ENCODE results near the gene PEX3.

- TF ChIP-seq EZH2 (IDR thresholded peaks at IDR 0.05; ENCODE audit: borderline replicate concordance, low read length): no peak
- TF ChIP-seq, protein P1, sequence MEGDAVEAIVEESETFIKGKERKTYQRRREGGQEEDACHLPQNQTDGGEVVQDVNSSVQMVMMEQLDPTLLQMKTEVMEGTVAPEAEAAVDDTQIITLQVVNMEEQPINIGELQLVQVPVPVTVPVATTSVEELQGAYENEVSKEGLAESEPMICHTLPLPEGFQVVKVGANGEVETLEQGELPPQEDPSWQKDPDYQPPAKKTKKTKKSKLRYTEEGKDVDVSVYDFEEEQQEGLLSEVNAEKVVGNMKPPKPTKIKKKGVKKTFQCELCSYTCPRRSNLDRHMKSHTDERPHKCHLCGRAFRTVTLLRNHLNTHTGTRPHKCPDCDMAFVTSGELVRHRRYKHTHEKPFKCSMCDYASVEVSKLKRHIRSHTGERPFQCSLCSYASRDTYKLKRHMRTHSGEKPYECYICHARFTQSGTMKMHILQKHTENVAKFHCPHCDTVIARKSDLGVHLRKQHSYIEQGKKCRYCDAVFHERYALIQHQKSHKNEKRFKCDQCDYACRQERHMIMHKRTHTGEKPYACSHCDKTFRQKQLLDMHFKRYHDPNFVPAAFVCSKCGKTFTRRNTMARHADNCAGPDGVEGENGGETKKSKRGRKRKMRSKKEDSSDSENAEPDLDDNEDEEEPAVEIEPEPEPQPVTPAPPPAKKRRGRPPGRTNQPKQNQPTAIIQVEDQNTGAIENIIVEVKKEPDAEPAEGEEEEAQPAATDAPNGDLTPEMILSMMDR (IDR thresholded peaks at IDR 0.05; ENCODE audit: low read length): peak; percentile 86
Observed at GRCh38 chr6:143427109-143427817, 23.3 kb upstream of the PEX3 start.

Data from OCI-LY1 (cell line).